A549 treated with AZD2906 at 1 μM for 4 hours (cell line): ENCODE results near the gene AGFG2. TPM values are rescaled to one million over a fixed set of nuclear protein-coding genes. Genes with fewer than 3 reads are reported as not detected.

ENCODE experiments used
- total RNA-seq: library from RNA; stranded (reverse); fragments of 200-300 nt; extraction: Qiagen RNA extraction; gene quantifications from 5 replicates; pipeline ENCODE4 v1.2.3, GENCODE V29; 2022

Gene AGFG2
- total RNA-seq = 41.5 to 62.8 TPM (median 57.6 TPM) in 5 replicates

GRCh38 chr7:100538654-100539435, at the start of gene AGFG2:
TSS of gene AGFG2 (plus strand) at chr7:100539203. CDS start at chr7:100539347, 144 bp downstream.

GRCh38 chr7:100573691-100574361, 34.8 kb downstream of the AGFG2 start, which contains the start of gene SAP25:
TSS of gene SAP25 (minus strand) at chr7:100573900. CDS start at chr7:100573742, 158 bp downstream.

GRCh38 chr7:100585511-100586265, 46.7 kb downstream of the AGFG2 start, which contains the start of gene LRCH4:
TSS of gene LRCH4 (minus strand) at chr7:100586129. CDS start at chr7:100586100, 29 bp downstream.

GRCh38 chr7:100586266-100587025, 47.4 kb downstream of the AGFG2 start, which contains the start of gene FBXO24:
TSS of gene FBXO24 (plus strand) at chr7:100586328. CDS start at chr7:100586626, 298 bp downstream.

GRCh38 chr7:100611983-100612729, 73.2 kb downstream of the AGFG2 start, which contains the start of gene MOSPD3:
TSS of gene MOSPD3 (plus strand) at chr7:100612540. CDS start at chr7:100612792, 252 bp downstream.

Other genes starting within 250 kb of the AGFG2 start
- 0.03 TPM in 1 of 5 replicates, not detected in the others for gene SPDYE3, start 231.5 kb upstream of the AGFG2 start, total RNA-seq
- 16.8 to 31.3 TPM (median 26.6 TPM) in 5 replicates for gene PILRB, start 181.1 kb upstream of the AGFG2 start, total RNA-seq
- 2.6 to 5.1 TPM (median 4.1 TPM) in 5 replicates for gene PILRA, start 165.7 kb upstream of the AGFG2 start, total RNA-seq
- 1.1 to 1.9 TPM (median 1.5 TPM) in 5 replicates for gene ZCWPW1, start 110.5 kb upstream of the AGFG2 start, total RNA-seq
- gene MEPCE, start 109.4 kb upstream of the AGFG2 start, total RNA-seq = 41.0 to 47.9 TPM (median 44.5 TPM) in 5 replicates
- 33.0 to 51.8 TPM (median 48.4 TPM) in 5 replicates for gene PPP1R35, start 102.7 kb upstream of the AGFG2 start, total RNA-seq
- 0.77 to 0.92 TPM (median 0.85 TPM) in 5 replicates for gene SPACDR, start 74.9 kb upstream of the AGFG2 start, total RNA-seq
- gene TSC22D4, start 60.0 kb upstream of the AGFG2 start, total RNA-seq = 54.7 to 73.7 TPM (median 65.5 TPM) in 5 replicates
- gene NYAP1, start 55.3 kb upstream of the AGFG2 start, total RNA-seq = 4.1 to 7.9 TPM (median 6.7 TPM) in 5 replicates
- gene SAP25, start 34.7 kb downstream of the AGFG2 start, total RNA-seq = 0.15 to 0.47 TPM (median 0.25 TPM) in 5 replicates
- gene LRCH4, start 46.9 kb downstream of the AGFG2 start, total RNA-seq = 12.5 to 18.8 TPM (median 16.2 TPM) in 5 replicates
- 0.22 to 0.35 TPM (median 0.24 TPM) in 5 replicates for gene FBXO24, start 47.1 kb downstream of the AGFG2 start, total RNA-seq
- gene PCOLCE, start 63.2 kb downstream of the AGFG2 start, total RNA-seq = 6.8 to 10.3 TPM (median 10.0 TPM) in 5 replicates
- 16.3 to 22.9 TPM (median 21.2 TPM) in 5 replicates for gene MOSPD3, start 73.3 kb downstream of the AGFG2 start, total RNA-seq
- gene TFR2, start 102.3 kb downstream of the AGFG2 start, total RNA-seq = 2.1 to 2.8 TPM (median 2.5 TPM) in 5 replicates
- not detected in 5 replicates for gene ACTL6B, start 117.2 kb downstream of the AGFG2 start, total RNA-seq
- 181 to 270 TPM (median 268 TPM) in 5 replicates for gene GNB2, start 134.5 kb downstream of the AGFG2 start, total RNA-seq
- gene GIGYF1, start 155.0 kb downstream of the AGFG2 start, total RNA-seq = 12.5 to 20.6 TPM (median 17.5 TPM) in 5 replicates
- gene POP7, start 166.9 kb downstream of the AGFG2 start, total RNA-seq = 68.5 to 93.3 TPM (median 89.6 TPM) in 5 replicates
- 0.09 TPM in 1 of 5 replicates, not detected in the others for gene EPO, start 181.3 kb downstream of the AGFG2 start, total RNA-seq
- gene ZAN, start 194.4 kb downstream of the AGFG2 start, total RNA-seq = not detected in 5 replicates